HG03432 (cell line): ENCODE measurements around the gene FGFRL1.
A peak's percentile ranks its signal among the peaks of the same experiment; 100 is the strongest.

ENCODE experiments used
- ATAC-seq: cut with Tn5 transposase; IDR thresholded peaks from one replicate; pipeline ENCODE4 v1.9.1; 2021; ENCODE audit warnings: mild to moderate bottlenecking, moderate library complexity; ENCODE audit not compliant: unreplicated experiment

Gene FGFRL1

GRCh38 chr4:1004557-1005485, 6.6 kb upstream of the FGFRL1 start:
- ATAC-seq, result no peak

GRCh38 chr4:1006856-1007255, 4.6 kb upstream of the FGFRL1 start:
- no peak for ATAC-seq

- ATAC-seq, result peak; percentile 6
Measured at GRCh38 chr4:1008840-1009541, 2.4 kb upstream of the FGFRL1 start.

GRCh38 chr4:1009542-1010394, 1.7 kb upstream of the FGFRL1 start:
- peak; percentile 38 for ATAC-seq

GRCh38 chr4:1010395-1011021, 918 bp upstream of the FGFRL1 start:
- ATAC-seq, result peak; percentile 9

GRCh38 chr4:1011666-1012033, 224 bp downstream of the FGFRL1 start:
- no peak for ATAC-seq

GRCh38 chr4:1012034-1012739, 761 bp downstream of the FGFRL1 start:
- ATAC-seq, result no peak

GRCh38 chr4:1013225-1014073, 2.0 kb downstream of the FGFRL1 start:
- ATAC-seq, result no peak

- ATAC-seq, result no peak
Measured at GRCh38 chr4:1014291-1015167, 3.1 kb downstream of the FGFRL1 start.

GRCh38 chr4:1015179-1015578, 3.8 kb downstream of the FGFRL1 start:
- ATAC-seq, result no peak

GRCh38 chr4:1015746-1016145, 4.3 kb downstream of the FGFRL1 start:
- ATAC-seq, result no peak

- ATAC-seq, result no peak
Measured at GRCh38 chr4:1017211-1017610, 5.8 kb downstream of the FGFRL1 start.

- ATAC-seq, result no peak
Measured at GRCh38 chr4:1017706-1018105, 6.3 kb downstream of the FGFRL1 start.

- no peak for ATAC-seq
Measured at GRCh38 chr4:1018147-1019020, 7.0 kb downstream of the FGFRL1 start.

GRCh38 chr4:1019320-1019719, 7.9 kb downstream of the FGFRL1 start:
- no peak for ATAC-seq

GRCh38 chr4:1019729-1020470, 8.5 kb downstream of the FGFRL1 start:
- no peak for ATAC-seq
